Measurements from ENCODE around the gene MICAL3. TPM values are rescaled to one million over a fixed set of nuclear protein-coding genes. Genes with fewer than 3 reads are reported as not detected.
"Not testable (repeated sequence)": the region's sequence is repeated elsewhere in the genome, so short reads cannot be mapped to it uniquely, and the experiment has no call there.

Gene MICAL3
- total RNA-seq, 4 donors from 2014 or later, result 84.2 to 290 (median 151) TPM

GRCh38 chr22:17880020-17880419 lies 144.3 kb downstream of the MICAL3 start:
- 88% methylated on average over 17 of the region's 17 CpGs; no CpG with 5 or more reads in 1 of the 2 donors for WGBS, 2 donors (ENCODE audit: low coverage in 1 of 2)
- in situ Hi-C loops (cut with MboI; ENCODE audit: low pct_ligation_motif_present in 1 of 4, low pct_unique_long_range_greater_than_20kb in 1 of 4, low sequenced_read_pairs in 3 of 4), result no loop called here
- intact Hi-C loops (cut with DNase I; ENCODE audit: low total_unique reads), result loop anchor here (10.0 kb wide), 1 partner anchor 55 kb away; no protein-coding TSS in a partner anchor
- no peak for DNase-seq
- TF ChIP-seq EP300 (IDR thresholded peaks at IDR 0.05; ENCODE audit: low read depth), result no peak
- no peak for TF ChIP-seq CTCF (IDR thresholded peaks at IDR 0.05)
- TF ChIP-seq POLR2AphosphoS5 (IDR thresholded peaks at IDR 0.05), result no peak
- TF ChIP-seq POLR2A (IDR thresholded peaks at IDR 0.05), result no peak
- Histone ChIP-seq H3K4me3 (no peak overlapping the region), H3K27ac (no peak overlapping the region), H3K27me3 (no peaks in the 10 kb centered on the region), H3K9me3 (no peaks in the 10 kb centered on the region), H3K36me3 (peaks cover 0 to 27% (median 4%) of the 10 kb centered on the region in 4 donors), H3K4me1 (no peaks in the 10 kb centered on the region)

GRCh38 chr22:17878941-17879340 lies 145.4 kb downstream of the MICAL3 start:
- WGBS, 2 donors (ENCODE audit: low coverage in 1 of 2), result 86% methylated on average over 7 of the region's 7 CpGs; no CpG with 5 or more reads in 1 of the 2 donors
- in situ Hi-C loops (cut with MboI; ENCODE audit: low pct_ligation_motif_present in 1 of 4, low pct_unique_long_range_greater_than_20kb in 1 of 4, low sequenced_read_pairs in 3 of 4), result no loop called here
- Histone ChIP-seq H3K9me3 (no peaks in the 10 kb centered on the region), H3K4me3 (no peak overlapping the region), H3K36me3 (peaks cover 0 to 21% (median 4%) of the 10 kb centered on the region in 4 donors), H3K27ac (no peak overlapping the region), H3K27me3 (no peaks in the 10 kb centered on the region), H3K4me1 (no peaks in the 10 kb centered on the region)
- intact Hi-C loops (cut with DNase I; ENCODE audit: low total_unique reads), result no loop called here
- TF ChIP-seq POLR2AphosphoS5 (IDR thresholded peaks at IDR 0.05) (no peak), EP300 (IDR thresholded peaks at IDR 0.05; ENCODE audit: low read depth) (no peak), CTCF (IDR thresholded peaks at IDR 0.05) (no peak), POLR2A (IDR thresholded peaks at IDR 0.05) (no peak)
- DNase-seq, result no peak

GRCh38 chr22:17878186-17878694 lies 146.1 kb downstream of the MICAL3 start:
- Histone ChIP-seq H3K27me3 (no peaks in the 10 kb centered on the region), H3K4me1 (no peaks in the 10 kb centered on the region), H3K9me3 (no peaks in the 10 kb centered on the region), H3K36me3 (peaks cover 0 to 17% (median 4%) of the 10 kb centered on the region in 4 donors), H3K27ac (no peak overlapping the region), H3K4me3 (no peak overlapping the region)
- intact Hi-C loops (cut with DNase I; ENCODE audit: low total_unique reads), result no loop called here
- in situ Hi-C loops (cut with MboI; ENCODE audit: low pct_ligation_motif_present in 1 of 4, low pct_unique_long_range_greater_than_20kb in 1 of 4, low sequenced_read_pairs in 3 of 4), result no loop called here
- TF ChIP-seq CTCF (IDR thresholded peaks at IDR 0.05) (no peak), POLR2AphosphoS5 (IDR thresholded peaks at IDR 0.05) (no peak), POLR2A (IDR thresholded peaks at IDR 0.05) (no peak), EP300 (IDR thresholded peaks at IDR 0.05; ENCODE audit: low read depth) (no peak)
- WGBS, 2 donors (ENCODE audit: low coverage in 1 of 2), result 97 to 100% methylated on average over 1 to 9 of the region's 10 CpGs
- DNase-seq, result no peak

GRCh38 chr22:17876878-17877855 lies 147.2 kb downstream of the MICAL3 start:
- H3K9me3 ChIP-seq; H3K4me3 ChIP-seq; H3K27ac ChIP-seq; H3K4me1 ChIP-seq; H3K27me3 ChIP-seq; DNase-seq; in situ Hi-C loops (cut with MboI; ENCODE audit: low pct_ligation_motif_present in 1 of 4, low pct_unique_long_range_greater_than_20kb in 1 of 4, low sequenced_read_pairs in 3 of 4); intact Hi-C loops (cut with DNase I; ENCODE audit: low total_unique reads): not testable (repeated sequence)
- peaks cover 0 to 24% (median 3%) of the 10 kb centered on the region in 4 donors for H3K36me3 ChIP-seq
